Calu3 (cell line): ENCODE measurements around the gene CLNK. TPM values are rescaled to one million over a fixed set of nuclear protein-coding genes. Genes with fewer than 3 reads are reported as not detected.

Experiments used
- BruUV-seq: library from RNA; stranded (reverse); fragments of 400-500 nt; replicated peaks from 2 replicates; lab custom pipeline; 2021; lab: Mats Ljungman, UMichigan
- CTCF ChIA-PET: fragments of 300-600 bp; sonication (Branson Sonifier 250); formaldehyde crosslinking; loops from one replicate; lab custom pipeline; 2022; ENCODE audit warnings: antibody characterized with exemption; lab: Charles Lee
- DNase-seq: peaks from one replicate; pipeline ENCODE4 v3.0.0; 2022
- H3K27ac Mint-ChIP-seq: one replicate; pipeline ENCODE4 v1.8.0; 2022; ENCODE audit warnings: mixed read lengths; ENCODE audit not compliant: unreplicated experiment
- H3K27me3 Mint-ChIP-seq: one replicate; pipeline ENCODE4 v1.8.0; 2022; ENCODE audit warnings: mixed read lengths; ENCODE audit not compliant: unreplicated experiment
- H3K36me3 Mint-ChIP-seq: one replicate; pipeline ENCODE4 v1.8.0; 2022; ENCODE audit warnings: mild to moderate bottlenecking, moderate library complexity, mixed read lengths; ENCODE audit not compliant: insufficient read depth, unreplicated experiment
- H3K4me1 Mint-ChIP-seq: one replicate; pipeline ENCODE4 v1.8.0; 2022; ENCODE audit warnings: mild to moderate bottlenecking, low read depth, mixed read lengths; ENCODE audit not compliant: unreplicated experiment
- H3K4me3 Mint-ChIP-seq: one replicate; pipeline ENCODE4 v1.8.0; 2022; ENCODE audit warnings: mild to moderate bottlenecking, low read depth, moderate library complexity, mixed read lengths; ENCODE audit not compliant: unreplicated experiment
- H3K9me3 Mint-ChIP-seq: one replicate; pipeline ENCODE4 v1.8.0; 2022; ENCODE audit warnings: low read depth, mixed read lengths; ENCODE audit not compliant: unreplicated experiment
- intact Hi-C: fragments of 100-400 bp; cut with micrococcal nuclease; formaldehyde crosslinking; loops from one replicate; pipeline ENCODE4 v1.10.0; 2022; ENCODE audit not compliant: unreplicated experiment
- total RNA-seq: library from RNA; stranded (reverse); gene quantifications from 2 replicates; pipeline ENCODE4 v1.2.3, GENCODE V29; 2022
- TF ChIP-seq, protein P1 (sequence below): fragments of 200-600 bp; IDR thresholded peaks from one replicate; pipeline ENCODE4 v1.8.0; 2022; ENCODE audit warnings: antibody characterized with exemption; ENCODE audit not compliant: unreplicated experiment

Gene CLNK
- total RNA-seq, 1 experiment from 2014 or later: not detected

DNA sequence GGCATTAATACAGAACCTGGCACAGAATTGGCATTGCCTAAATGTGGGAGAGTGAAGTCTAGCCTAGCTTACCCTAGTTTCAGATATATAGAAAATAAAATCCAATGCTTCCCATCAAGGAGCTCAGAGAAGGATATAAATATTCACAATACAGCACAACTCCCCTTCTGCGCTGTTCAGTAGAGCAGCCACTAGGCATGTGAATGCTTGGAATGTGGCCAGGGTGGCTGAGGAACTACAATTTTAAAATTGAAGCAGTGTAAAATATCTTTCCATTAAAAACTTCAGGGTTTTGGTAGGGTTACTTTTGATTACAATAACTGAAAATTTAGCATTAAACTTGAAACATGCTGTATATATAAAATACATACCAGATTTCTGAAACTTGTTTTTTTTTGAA, 246.8 kb downstream of the CLNK start:
- H3K27ac Mint-ChIP-seq: no peak overlapping the region
- DNase-seq: no peak
- no peaks in the 10 kb centered on the region for H3K9me3 Mint-ChIP-seq
- H3K4me1 Mint-ChIP-seq: no peaks in the 10 kb centered on the region
- H3K27me3 Mint-ChIP-seq: peaks cover 2% of the 10 kb centered on the region
- intact Hi-C loops: no loop called here
- H3K4me3 Mint-ChIP-seq: no peak overlapping the region
- H3K36me3 Mint-ChIP-seq: no peaks in the 10 kb centered on the region
- TF ChIP-seq, protein P1, sequence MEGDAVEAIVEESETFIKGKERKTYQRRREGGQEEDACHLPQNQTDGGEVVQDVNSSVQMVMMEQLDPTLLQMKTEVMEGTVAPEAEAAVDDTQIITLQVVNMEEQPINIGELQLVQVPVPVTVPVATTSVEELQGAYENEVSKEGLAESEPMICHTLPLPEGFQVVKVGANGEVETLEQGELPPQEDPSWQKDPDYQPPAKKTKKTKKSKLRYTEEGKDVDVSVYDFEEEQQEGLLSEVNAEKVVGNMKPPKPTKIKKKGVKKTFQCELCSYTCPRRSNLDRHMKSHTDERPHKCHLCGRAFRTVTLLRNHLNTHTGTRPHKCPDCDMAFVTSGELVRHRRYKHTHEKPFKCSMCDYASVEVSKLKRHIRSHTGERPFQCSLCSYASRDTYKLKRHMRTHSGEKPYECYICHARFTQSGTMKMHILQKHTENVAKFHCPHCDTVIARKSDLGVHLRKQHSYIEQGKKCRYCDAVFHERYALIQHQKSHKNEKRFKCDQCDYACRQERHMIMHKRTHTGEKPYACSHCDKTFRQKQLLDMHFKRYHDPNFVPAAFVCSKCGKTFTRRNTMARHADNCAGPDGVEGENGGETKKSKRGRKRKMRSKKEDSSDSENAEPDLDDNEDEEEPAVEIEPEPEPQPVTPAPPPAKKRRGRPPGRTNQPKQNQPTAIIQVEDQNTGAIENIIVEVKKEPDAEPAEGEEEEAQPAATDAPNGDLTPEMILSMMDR: no peak
- no TSS peak for BruUV-seq
- CTCF ChIA-PET: no interaction called here

Other genes with a start within 250 kb of the CLNK start
- gene ZNF518B, start 227.3 kb downstream of the CLNK start, total RNA-seq: not detected in 2 replicates